Activated CD8-positive, alpha-beta memory T cell treated with anti-CD3 and anti-CD28 coated beads for 24 hours (primary cell): ENCODE results near the gene SRPK2.
A peak's percentile ranks its signal among the peaks of the same experiment; 100 is the strongest.
"Not testable (repeated sequence)": the region's sequence is repeated elsewhere in the genome, so short reads cannot be mapped to it uniquely, and the experiment has no call there.

ENCODE experiments used
- DNase-seq: peaks from one replicate; pipeline ENCODE4 v3.0.0-alpha.2; 2020

The SRPK2 gene

DNA sequence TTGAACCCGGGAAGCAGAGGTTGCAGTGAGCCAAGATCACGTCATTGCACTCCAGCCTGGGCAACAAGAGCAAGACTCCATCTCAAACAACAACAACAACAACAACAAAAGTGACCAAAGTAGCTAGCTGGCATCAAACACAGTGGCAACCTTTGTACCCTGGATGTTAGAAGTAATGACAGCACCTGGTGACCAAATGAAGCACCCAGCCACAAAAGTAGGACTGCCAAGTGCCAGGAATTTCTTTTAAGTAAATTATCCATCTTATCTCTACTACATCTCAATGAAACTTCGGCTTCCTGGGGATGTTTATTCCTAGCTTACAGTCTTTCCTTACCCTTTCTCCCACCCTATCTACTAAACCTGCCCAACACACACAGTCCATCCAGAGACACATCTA lies 18.8 kb downstream of the SRPK2 start:
- DNase-seq: no peak

- DNase-seq: no peak
These were observed 21.3 kb downstream of the SRPK2 start for GRCh38 chr7:105367458-105367857.

GRCh38 chr7:105365541-105366534 lies 22.9 kb downstream of the SRPK2 start:
- DNase-seq: no peak

DNA sequence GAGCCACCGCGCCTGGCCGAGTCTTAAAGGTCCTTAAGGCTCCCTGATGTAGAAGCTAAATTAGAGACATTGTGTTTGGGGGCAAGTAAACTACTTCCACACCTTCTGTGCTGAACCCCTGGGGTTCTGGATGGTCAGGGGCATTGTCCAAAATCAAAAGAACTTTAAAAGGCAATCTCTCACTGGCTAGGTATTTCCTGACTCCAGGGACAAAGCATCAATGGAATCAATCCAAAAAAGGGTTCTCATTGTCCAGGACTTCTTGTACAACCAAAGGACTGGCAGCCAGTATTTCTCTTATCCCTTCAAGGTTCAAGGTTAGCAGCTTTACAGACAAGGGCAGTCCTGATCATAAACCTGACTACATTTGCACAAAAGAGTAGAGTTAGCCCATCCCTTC lies 24.0 kb downstream of the SRPK2 start:
- no peak for DNase-seq

- not testable (repeated sequence) for DNase-seq
These were observed 25.1 kb downstream of the SRPK2 start for GRCh38 chr7:105363657-105364056.

- not testable (repeated sequence) for DNase-seq
These were observed 26.0 kb downstream of the SRPK2 start for GRCh38 chr7:105362685-105363084.

GRCh38 chr7:105361995-105362394 lies 26.7 kb downstream of the SRPK2 start:
- DNase-seq: not testable (repeated sequence)

- DNase-seq: not testable (repeated sequence)
These were observed 28.6 kb downstream of the SRPK2 start for GRCh38 chr7:105360149-105360548.

- no peak for DNase-seq
These were observed 33.0 kb downstream of the SRPK2 start for GRCh38 chr7:105355701-105356100.

- DNase-seq: no peak
These were observed 34.3 kb downstream of the SRPK2 start for GRCh38 chr7:105354383-105354782.

DNA sequence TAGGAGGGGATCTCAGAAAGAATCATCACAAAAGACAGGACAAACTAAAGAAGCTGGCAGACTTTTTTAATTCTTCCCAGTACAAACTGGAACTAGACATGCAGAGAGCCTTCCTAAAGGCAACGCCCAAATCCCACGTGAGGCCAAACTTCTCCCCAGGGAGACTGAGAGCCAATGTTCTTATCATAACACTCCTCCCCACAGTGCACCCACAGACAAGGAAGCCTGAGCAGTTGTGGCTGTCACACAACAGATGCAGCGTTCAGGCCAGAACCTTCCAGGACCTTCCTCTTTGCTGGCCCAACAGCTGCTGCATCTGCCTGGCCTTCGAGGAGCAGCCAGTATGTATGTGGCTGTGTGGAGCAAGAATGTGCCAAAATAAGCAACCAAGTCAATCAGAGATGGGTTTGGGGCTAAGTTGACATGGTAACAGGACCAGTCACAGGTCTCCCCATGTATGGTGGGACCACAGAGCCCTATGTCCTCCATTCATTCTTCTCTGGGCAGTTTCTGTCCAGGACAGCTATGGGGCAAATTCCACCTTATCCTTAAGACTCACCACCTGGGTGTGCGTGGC lies 34.9 kb downstream of the SRPK2 start:
- DNase-seq: no peak

DNA sequence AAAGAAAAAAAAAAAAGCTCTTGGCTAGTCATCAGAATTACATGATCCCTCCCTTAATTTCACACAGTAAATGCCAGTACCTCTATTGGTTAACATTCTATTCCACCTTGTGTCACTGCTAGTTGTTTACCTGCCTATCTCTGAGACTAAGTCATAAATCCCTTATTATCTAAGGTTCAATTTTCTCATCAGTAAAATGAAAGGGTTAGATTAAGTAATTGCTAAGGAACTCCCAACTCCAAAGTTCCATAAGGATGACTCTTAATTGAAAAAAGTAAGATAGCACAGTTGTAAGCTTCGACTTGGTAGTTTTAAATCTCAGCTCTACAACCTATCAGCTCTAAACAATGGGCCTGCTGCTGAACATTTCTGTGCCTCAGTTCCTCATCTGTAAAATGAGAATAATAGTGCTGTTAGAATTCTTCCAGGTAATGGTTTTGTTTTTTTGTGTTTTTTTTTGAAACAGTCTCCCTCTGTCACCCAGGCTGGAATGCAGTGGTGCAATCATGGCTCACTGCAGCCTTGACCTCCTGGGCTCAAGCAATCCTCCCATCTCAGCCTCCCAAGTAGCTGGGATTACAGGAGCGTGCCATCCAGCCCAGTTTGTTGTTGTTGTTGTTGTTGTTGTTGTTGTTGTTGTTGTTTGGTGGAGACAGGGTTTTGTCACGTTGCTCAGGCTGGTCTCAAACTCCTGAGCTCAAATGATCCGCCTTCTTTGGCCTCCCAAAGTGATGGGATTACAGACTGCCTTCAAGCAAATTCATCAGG lies 35.6 kb downstream of the SRPK2 start:
- DNase-seq: no peak

DNA sequence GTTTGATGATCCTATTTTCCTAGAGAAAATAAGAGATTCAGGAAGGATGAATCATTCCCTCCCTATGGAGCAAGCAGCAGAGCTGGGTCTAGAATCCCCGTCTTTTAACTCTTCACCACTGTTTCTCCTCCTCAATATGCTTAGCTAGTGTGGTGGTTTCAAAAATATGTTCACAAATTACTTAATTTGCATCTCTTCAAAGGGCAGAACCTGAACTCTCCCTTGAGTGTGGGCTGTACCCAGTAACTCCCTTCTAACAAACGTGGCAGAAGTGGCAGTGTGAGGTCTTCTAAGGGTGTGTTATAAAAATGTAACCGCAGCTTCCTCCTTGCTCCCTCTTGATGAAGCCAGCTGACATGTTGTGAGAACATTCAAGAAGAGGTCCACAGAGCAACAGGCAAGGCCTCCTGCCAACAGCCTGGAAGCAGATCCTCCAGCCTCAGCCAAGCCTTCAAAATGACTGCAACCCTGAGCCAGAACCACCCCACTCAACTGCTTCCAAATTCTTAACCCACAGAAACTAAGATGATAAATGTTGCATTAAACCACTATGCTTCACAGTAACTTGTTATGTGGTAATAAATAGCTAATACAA lies 36.6 kb downstream of the SRPK2 start:
- peak; percentile 75 for DNase-seq

DNA sequence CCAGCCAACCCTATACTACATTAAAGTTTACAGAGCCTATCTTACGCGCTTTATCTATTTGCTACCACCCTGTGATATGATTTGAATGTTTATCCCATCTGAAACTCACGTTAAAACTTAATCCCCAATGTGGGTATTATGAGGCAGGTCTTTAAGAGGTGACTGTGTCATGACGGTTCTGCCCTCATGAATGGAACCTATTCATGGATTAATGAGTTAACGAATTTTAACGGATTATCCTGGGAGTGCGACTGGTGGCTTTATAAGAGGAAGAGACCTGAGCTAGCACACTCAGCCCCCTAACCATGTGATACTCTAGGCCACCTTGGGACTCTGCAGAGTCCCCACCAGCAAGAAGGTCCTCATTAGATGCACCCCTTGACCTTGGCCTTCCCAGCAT lies 37.8 kb downstream of the SRPK2 start:
- no peak for DNase-seq

DNA sequence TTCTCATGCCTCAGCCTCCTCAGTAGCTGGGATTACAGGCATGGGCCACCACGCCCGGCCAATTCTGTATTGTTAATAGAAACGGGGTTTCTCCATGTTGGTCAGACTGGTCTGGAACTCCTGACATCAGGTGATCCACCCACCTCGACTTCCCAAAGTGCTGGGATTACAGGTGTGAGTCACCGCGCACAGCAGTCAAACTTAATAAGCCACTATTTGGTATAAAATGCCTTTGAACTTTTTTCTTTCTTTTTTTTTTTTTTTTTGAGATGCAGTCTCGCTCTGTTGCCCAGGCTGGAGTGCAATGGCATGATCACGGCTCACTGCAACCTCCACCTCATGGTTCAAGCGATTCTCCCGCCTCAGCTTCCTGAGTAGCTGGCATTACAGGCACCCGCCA lies 40.5 kb downstream of the SRPK2 start:
- not testable (repeated sequence) for DNase-seq

GRCh38 chr7:105346593-105347322 lies 42.0 kb downstream of the SRPK2 start:
- DNase-seq: no peak

GRCh38 chr7:105346138-105346537 lies 42.6 kb downstream of the SRPK2 start:
- no peak for DNase-seq

- no peak for DNase-seq
These were observed 43.0 kb downstream of the SRPK2 start for GRCh38 chr7:105345725-105346124.

DNA sequence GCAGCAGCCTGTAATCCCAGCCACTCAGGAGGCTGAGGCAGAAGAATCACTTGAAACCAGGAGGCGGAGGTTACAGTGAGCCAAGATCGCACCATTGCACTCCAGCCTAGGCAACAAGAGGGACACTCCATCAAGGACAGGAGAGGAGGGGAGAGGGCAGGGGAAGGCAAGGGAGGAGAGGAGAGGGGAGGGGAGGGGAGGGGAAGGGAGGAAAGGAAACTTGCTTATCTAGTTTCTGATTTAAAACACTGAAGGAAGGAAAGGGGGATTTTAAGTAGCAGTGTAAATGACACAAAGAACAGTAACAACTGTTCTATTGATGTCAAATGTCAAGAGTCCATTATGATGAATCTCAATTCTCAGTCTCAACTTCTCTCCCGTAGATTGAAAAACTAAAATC lies 43.7 kb downstream of the SRPK2 start:
- no peak for DNase-seq

DNA sequence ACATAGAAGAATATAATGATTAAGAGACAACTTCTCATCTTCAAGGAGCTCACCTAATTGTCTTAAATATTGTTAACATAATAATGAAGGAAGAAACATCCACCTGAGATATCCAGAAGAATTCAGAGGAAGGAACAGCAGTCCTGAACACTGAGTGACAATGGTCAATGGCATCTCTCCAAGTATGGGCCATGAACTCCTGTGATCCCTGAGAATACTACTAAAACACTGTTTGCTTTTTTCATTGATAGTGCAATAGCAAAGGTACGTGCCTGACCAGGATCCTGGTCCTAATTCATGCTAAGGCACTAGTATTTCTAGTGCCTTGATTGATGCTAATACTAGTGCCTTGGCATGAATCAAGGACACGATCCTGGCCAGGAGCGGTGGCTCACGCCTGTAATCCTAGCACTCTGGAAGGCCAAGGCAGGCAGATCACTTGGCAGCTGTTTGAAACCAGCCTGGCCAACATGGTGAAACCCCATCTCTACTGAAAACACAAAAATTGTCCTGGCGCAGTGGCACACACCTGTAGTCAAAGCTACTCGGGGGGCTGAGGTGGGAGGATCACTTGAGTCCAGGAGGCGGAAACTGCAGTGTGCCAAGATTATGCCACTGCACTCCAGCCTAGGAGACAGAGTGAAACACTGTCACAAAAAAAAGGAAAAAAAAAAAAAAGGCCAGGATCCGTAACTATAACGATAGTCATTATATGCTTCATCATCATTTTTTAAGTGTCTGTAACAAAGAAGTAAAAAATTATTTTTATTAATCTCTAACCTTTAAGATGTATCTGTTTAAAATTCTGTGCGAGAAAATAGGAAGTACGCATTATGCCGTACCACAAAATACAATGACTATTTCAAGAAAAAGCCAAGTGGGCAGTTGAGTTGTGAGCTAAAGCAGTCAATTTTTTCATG lies 49.1 kb downstream of the SRPK2 start:
- DNase-seq: no peak

- no peak for DNase-seq
These were observed 51.2 kb downstream of the SRPK2 start for GRCh38 chr7:105337529-105337928.
